ENCODE measurements around the gene APOD.
"Not testable (repeated sequence)": the region's sequence is repeated elsewhere in the genome, so short reads cannot be mapped to it uniquely, and the experiment has no call there.

DNA sequence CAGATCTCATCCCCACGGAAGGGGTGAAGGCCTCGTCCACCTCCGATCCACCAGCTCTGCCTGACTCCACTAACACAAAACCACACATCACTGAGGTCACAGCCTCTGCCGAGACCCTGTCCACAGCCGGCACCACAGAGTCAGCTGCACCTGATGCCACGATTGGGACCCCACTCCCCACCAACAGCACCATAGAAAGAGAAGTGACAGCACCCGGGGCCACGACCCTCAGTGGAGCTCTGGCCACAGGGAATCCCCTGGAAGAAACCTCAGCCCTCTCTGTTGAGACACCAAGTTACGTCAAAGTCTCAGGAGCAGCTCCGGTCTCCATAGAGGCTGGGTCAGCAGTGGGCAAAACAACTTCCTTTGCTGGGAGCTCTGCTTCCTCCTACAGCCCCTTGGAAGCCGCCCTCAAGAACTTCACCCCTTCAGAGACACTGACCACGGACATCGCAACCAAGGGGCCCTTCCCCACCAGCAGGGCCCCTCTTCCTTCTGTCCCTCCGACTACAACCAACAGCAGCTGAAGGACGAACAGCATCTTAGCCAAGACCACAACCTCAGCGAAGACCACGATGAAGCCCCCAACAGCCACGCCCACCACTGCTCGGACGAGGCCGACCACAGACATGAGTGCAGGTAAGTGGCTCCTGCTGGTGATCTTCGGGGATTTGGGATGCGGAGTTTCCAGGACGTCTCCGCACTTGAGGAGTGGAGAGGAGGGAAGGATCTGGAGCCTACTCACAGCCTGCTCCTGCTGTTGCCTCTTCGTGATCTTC is 36.0 kb upstream of the APOD start:
- TF ChIP-seq, protein P1, sequence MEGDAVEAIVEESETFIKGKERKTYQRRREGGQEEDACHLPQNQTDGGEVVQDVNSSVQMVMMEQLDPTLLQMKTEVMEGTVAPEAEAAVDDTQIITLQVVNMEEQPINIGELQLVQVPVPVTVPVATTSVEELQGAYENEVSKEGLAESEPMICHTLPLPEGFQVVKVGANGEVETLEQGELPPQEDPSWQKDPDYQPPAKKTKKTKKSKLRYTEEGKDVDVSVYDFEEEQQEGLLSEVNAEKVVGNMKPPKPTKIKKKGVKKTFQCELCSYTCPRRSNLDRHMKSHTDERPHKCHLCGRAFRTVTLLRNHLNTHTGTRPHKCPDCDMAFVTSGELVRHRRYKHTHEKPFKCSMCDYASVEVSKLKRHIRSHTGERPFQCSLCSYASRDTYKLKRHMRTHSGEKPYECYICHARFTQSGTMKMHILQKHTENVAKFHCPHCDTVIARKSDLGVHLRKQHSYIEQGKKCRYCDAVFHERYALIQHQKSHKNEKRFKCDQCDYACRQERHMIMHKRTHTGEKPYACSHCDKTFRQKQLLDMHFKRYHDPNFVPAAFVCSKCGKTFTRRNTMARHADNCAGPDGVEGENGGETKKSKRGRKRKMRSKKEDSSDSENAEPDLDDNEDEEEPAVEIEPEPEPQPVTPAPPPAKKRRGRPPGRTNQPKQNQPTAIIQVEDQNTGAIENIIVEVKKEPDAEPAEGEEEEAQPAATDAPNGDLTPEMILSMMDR (IDR thresholded peaks at IDR 0.05), result not testable (repeated sequence)
- not testable (repeated sequence) for TF ChIP-seq POLR2A (IDR thresholded peaks at IDR 0.05); POLR2AphosphoS5 (IDR thresholded peaks at IDR 0.05; ENCODE audit: insufficient read depth in 1 of 2, low read depth in 1 of 2)

All from vagina (tissue), 2 donors.